Liver (tissue), 9 donors: ENCODE data around the gene CNGA3. TPM values are rescaled to one million over a fixed set of nuclear protein-coding genes. Genes with fewer than 3 reads are reported as not detected.

Source experiments
- DNase-seq: peaks from one replicate; pipeline ENCODE4 v3.0.0-alpha.2; 2017; ENCODE audit warnings: low spot score
- H3K27ac ChIP-seq, 2 donors: one replicate each; pipeline ENCODE4 v1.7.0; 2013; ENCODE audit warnings: inconsistent platforms in 2 of 2, low read length in 2 of 2, control low read depth in 1 of 2, low read depth in 1 of 2, mild to moderate bottlenecking in 1 of 2
- H3K27me3 ChIP-seq, 4 donors: one replicate each; pipeline versions ENCODE4 v1.6.1 to v1.7.0; 2013; ENCODE audit warnings: low read length in 3 of 4, inconsistent platforms in 1 of 4, mild to moderate bottlenecking in 1 of 4, moderate library complexity in 1 of 4; ENCODE audit not compliant: control insufficient read depth in 4 of 4, insufficient read depth in 4 of 4
- H3K36me3 ChIP-seq, 4 donors: one replicate each; pipeline versions ENCODE4 v1.6.1 to v1.7.0; 2013; ENCODE audit warnings: low read length in 3 of 4, mild to moderate bottlenecking in 3 of 4, low read depth in 1 of 4, moderate library complexity in 1 of 4; ENCODE audit not compliant: control insufficient read depth in 4 of 4, insufficient read depth in 3 of 4
- H3K4me1 ChIP-seq, 4 donors: one replicate each; pipeline versions ENCODE4 v1.6.1 to v1.7.0; 2013; ENCODE audit warnings: low read length in 3 of 4, mild to moderate bottlenecking in 3 of 4, moderate library complexity in 1 of 4; ENCODE audit not compliant: control insufficient read depth in 4 of 4, insufficient read depth in 4 of 4
- H3K4me3 ChIP-seq, 3 donors: one replicate each; pipeline versions ENCODE4 v1.6.1 to v1.7.0; 2013; ENCODE audit warnings: low read length in 3 of 3, control low read depth in 1 of 3, low read depth in 1 of 3, mild to moderate bottlenecking in 1 of 3
- H3K9ac ChIP-seq, 2 donors: one replicate each; pipeline ENCODE4 v1.7.0; 2013; ENCODE audit warnings: low read length in 2 of 2, mild to moderate bottlenecking in 2 of 2, moderate library complexity in 2 of 2, control low read depth in 1 of 2, low read depth in 1 of 2
- H3K9me3 ChIP-seq, 4 donors: one replicate each; pipeline versions ENCODE4 v1.6.1 to v1.7.0; 2013; ENCODE audit warnings: low read length in 3 of 4; ENCODE audit not compliant: control insufficient read depth in 4 of 4
- ATF3 ChIP-seq: IDR thresholded peaks from 2 replicates; pipeline ENCODE4 v1.6.1; 2016; ENCODE audit warnings: antibody characterized with exemption
- CTCF ChIP-seq: fragments of 150-350 bp; IDR thresholded peaks from 2 replicates; pipeline ENCODE4 v1.5.1; 2017; ENCODE audit warnings: improper control_type of control experiment, low read depth, low read length; ENCODE audit not compliant: missing input control
- EGR1 ChIP-seq, 2 donors: IDR thresholded peaks; 2 replicates each; pipeline ENCODE4 v1.6.1; 2016 to 2018; ENCODE audit warnings: antibody characterized with exemption in 2 of 2, low read depth in 2 of 2
- FOXA1 ChIP-seq: IDR thresholded peaks from 2 replicates; pipeline ENCODE4 v1.6.1; 2016; ENCODE audit warnings: antibody characterized with exemption
- FOXA2 ChIP-seq: IDR thresholded peaks from 2 replicates; pipeline ENCODE4 v1.6.1; 2016; ENCODE audit warnings: antibody characterized with exemption
- GABPA ChIP-seq, 2 donors: IDR thresholded peaks in 1 of 2; conservative IDR thresholded peaks in 1 of 2; 2 replicates each; pipeline ENCODE4 v1.6.1; 2016; ENCODE audit warnings: antibody characterized with exemption in 2 of 2, mild to moderate bottlenecking in 1 of 2, moderate library complexity in 1 of 2
- HNF4A ChIP-seq, 2 donors: conservative IDR thresholded peaks; 2 replicates each; pipeline ENCODE4 v1.6.1; 2016; ENCODE audit warnings: antibody characterized with exemption in 2 of 2, mild to moderate bottlenecking in 2 of 2
- HNF4G ChIP-seq: IDR thresholded peaks from 2 replicates; pipeline ENCODE4 v1.6.1; 2016; ENCODE audit warnings: antibody characterized with exemption
- JUND ChIP-seq, 2 donors: IDR thresholded peaks; 2 replicates each; pipeline ENCODE4 v1.6.1; 2016; ENCODE audit warnings: antibody characterized with exemption in 2 of 2
- NR2F2 ChIP-seq: IDR thresholded peaks from 2 replicates; pipeline ENCODE4 v1.6.1; 2016; ENCODE audit warnings: antibody characterized with exemption
- REST ChIP-seq: IDR thresholded peaks from 2 replicates; pipeline ENCODE4 v1.6.1; 2016; ENCODE audit warnings: antibody characterized with exemption, mild to moderate bottlenecking
- RXRA ChIP-seq, 2 donors: IDR thresholded peaks; 2 replicates each; pipeline ENCODE4 v1.6.1; 2017 to 2018; ENCODE audit warnings: antibody characterized with exemption in 2 of 2, mild to moderate bottlenecking in 1 of 2
- SP1 ChIP-seq: IDR thresholded peaks from 2 replicates; pipeline ENCODE4 v1.6.1; 2018; ENCODE audit warnings: antibody characterized with exemption, mild to moderate bottlenecking
- TAF1 ChIP-seq: conservative IDR thresholded peaks from 2 replicates; pipeline ENCODE4 v1.6.1; 2016; ENCODE audit warnings: antibody characterized with exemption, mild to moderate bottlenecking
- YY1 ChIP-seq: IDR thresholded peaks from 2 replicates; pipeline ENCODE4 v1.6.1; 2016; ENCODE audit warnings: antibody characterized with exemption, mild to moderate bottlenecking
- ZBTB33 ChIP-seq: IDR thresholded peaks from 2 replicates; pipeline ENCODE4 v1.6.1; 2016; ENCODE audit warnings: antibody characterized with exemption
- WGBS: extraction: QIAGEN DNeasy Blood & Tissue Kit; methylation state at CpG from one replicate; pipeline ENCODE4 v1.1.7; 2013; 5-methylcytosine and 5-hydroxymethylcytosine counted together
- polyA plus RNA-seq, 2 donors: library from polyadenylated mRNA; stranded (reverse) in 1 of 2; unstranded in 1 of 2; fragments of 200-250 nt in 1 of 2; fragments of >200 nt in 1 of 2; fragmentation: Nextera tagmentation in 1 of 2; extraction: Ambion mirVana in 1 of 2; gene quantifications; one replicate each; pipeline versions ENCODE4 v1.2.1 to v1.2.3, GENCODE V29; 2013 to 2015
- total RNA-seq, 2 donors: library from RNA; depleted of rRNA; stranded (reverse); fragments of >200 nt; gene quantifications; one replicate each; pipeline ENCODE4 v1.2.3, GENCODE V29; 2014
- donor health status: healthy.
- donor health status: healthy.
- donor health status: healthy.
- donor health status: healthy.
- donor health status: healthy.

CNGA3 gene
- total and polyA plus RNA-seq, 4 donors = not detected

GRCh38 chr2:98404556-98405250 is 58.4 kb downstream of the CNGA3 start:
- no peak for DNase-seq
- Histone ChIP-seq H3K27ac (no peak overlapping the region), H3K4me3 (no peak overlapping the region), H3K9ac (no peak overlapping the region), H3K27me3 (peaks cover 0 to 2% (median 0%) of the 10 kb centered on the region in 4 donors), H3K36me3 (no peaks in the 10 kb centered on the region), H3K9me3 (no peaks in the 10 kb centered on the region), H3K4me1 (no peaks in the 10 kb centered on the region)
- WGBS = 89% methylated on average over 2 of the region's 2 CpGs
- TF ChIP-seq HNF4A (conservative IDR thresholded peaks at IDR 0.05) = no peak
- TF ChIP-seq FOXA1 = no peak

GRCh38 chr2:98405301-98405700 is 59.0 kb downstream of the CNGA3 start:
- H3K9ac ChIP-seq = no peak overlapping the region
- H3K36me3 ChIP-seq = no peaks in the 10 kb centered on the region
- no peak overlapping the region for H3K4me3 ChIP-seq
- H3K27ac ChIP-seq = no peak overlapping the region
- no peaks in the 10 kb centered on the region for H3K4me1 ChIP-seq
- TF ChIP-seq RXRA (IDR thresholded peaks at IDR 0.05) (no peak), CTCF (no peak), ATF3 (no peak), JUND (IDR thresholded peaks at IDR 0.05) (no peak)
- peaks cover 0 to 2% (median 0%) of the 10 kb centered on the region in 4 donors for H3K27me3 ChIP-seq
- no peak for DNase-seq
- 73% methylated on average over 2 of the region's 2 CpGs for WGBS
- H3K9me3 ChIP-seq = no peaks in the 10 kb centered on the region

GRCh38 chr2:98408155-98408554 is 61.9 kb downstream of the CNGA3 start:
- WGBS = 74% methylated on average over 5 of the region's 5 CpGs
- Histone ChIP-seq H3K9me3 (no peaks in the 10 kb centered on the region), H3K27ac (no peak overlapping the region), H3K27me3 (peaks cover 0 to 2% (median 0%) of the 10 kb centered on the region in 4 donors), H3K4me3 (no peak overlapping the region), H3K36me3 (no peaks in the 10 kb centered on the region), H3K4me1 (peaks cover 0 to 5% (median 1%) of the 10 kb centered on the region in 4 donors), H3K9ac (no peak overlapping the region)
- no peak for DNase-seq
- TF ChIP-seq FOXA2 (no peak), NR2F2 (no peak), TAF1 (no peak), ZBTB33 (no peak), SP1 (no peak), REST (no peak), YY1 (no peak), GABPA (IDR thresholded peaks at IDR 0.05 in 1 of 2, conservative IDR thresholded peaks at IDR 0.05 in 1 of 2) (no peak), CTCF (no peak), ATF3 (no peak), HNF4A (conservative IDR thresholded peaks at IDR 0.05) (no peak), EGR1 (IDR thresholded peaks at IDR 0.05; ENCODE audit: low read depth in 2 of 2) (no peak), HNF4G (no peak), JUND (IDR thresholded peaks at IDR 0.05) (no peak)
